SK-N-SH (cell line): Measurements from ENCODE around the gene NSD2. TPM values are rescaled to one million over a fixed set of nuclear protein-coding genes. Genes with fewer than 3 reads are reported as not detected.

Experiments
- CTCF ChIA-PET: fragments of 300-600, 350-600 bp; formaldehyde crosslinking; extraction: SDS; loops from one replicate; lab custom pipeline; 2021; lab: Yijun Ruan, JAX
- POLR2A ChIA-PET: fragments of 350-600 bp; sonication (Branson Sonifier 250); formaldehyde crosslinking; extraction: SDS; loops from one replicate; lab custom pipeline; 2020; ENCODE audit warnings: antibody characterized with exemption, inconsistent platforms; lab: Yijun Ruan, JAX
- DNase-seq: peaks from one replicate; pipeline ENCODE4 v3.0.0; 2012
- H2AFZ ChIP-seq: fragments of 200-600 bp; sonication (generic); 2 replicates; pipeline ENCODE4 v1.8.1; 2016; ENCODE audit warnings: antibody characterized with exemption, mild to moderate bottlenecking, low read depth
- H3F3A ChIP-seq: fragments of 200-600 bp; sonication (generic); replicated peaks from 2 replicates; pipeline ENCODE3; 2016; ENCODE audit warnings: antibody characterized with exemption, mild to moderate bottlenecking; ENCODE audit not compliant: insufficient read depth
- H3K27ac ChIP-seq, 2 experiments: fragments of 200-500 bp in 1 of 2; fragments of 200-600 bp in 1 of 2; sonication (Bioruptor generic) in 1 of 2; sonication (generic), shearing (Covaris generic) in 1 of 2; 2 replicates each; pipeline versions ENCODE4 v1.5.1 to v1.6.1; 2014 to 2016; ENCODE audit warnings: low read depth in 2 of 2, inconsistent platforms in 1 of 2, low read length in 1 of 2, mild to moderate bottlenecking in 1 of 2, mixed read lengths in 1 of 2
- H3K27me3 ChIP-seq: fragments of 200-600 bp; sonication (generic), shearing (Covaris generic); 2 replicates; pipeline ENCODE4 v1.6.1; 2016; ENCODE audit warnings: mixed run types; ENCODE audit not compliant: insufficient read depth
- H3K36me3 ChIP-seq, 2 experiments: fragments of 200-500 bp in 1 of 2; fragments of 200-600 bp in 1 of 2; sonication (Bioruptor generic) in 1 of 2; sonication (generic) in 1 of 2; replicated peaks in 1 of 2; 2 replicates each; pipeline versions ENCODE3 to v1.5.1; 2014 to 2016; ENCODE audit warnings: low read length in 1 of 2, mild to moderate bottlenecking in 1 of 2; ENCODE audit not compliant: insufficient read depth in 2 of 2, control insufficient read depth in 1 of 2
- H3K4me1 ChIP-seq, 2 experiments: fragments of 200-500 bp in 1 of 2; fragments of 200-600 bp in 1 of 2; sonication (Bioruptor generic) in 1 of 2; sonication (generic), shearing (Covaris generic) in 1 of 2; 2 replicates each; pipeline versions ENCODE4 v1.5.1 to v1.6.1; 2014 to 2016; ENCODE audit warnings: low read depth in 1 of 2, low read length in 1 of 2, mixed run types in 1 of 2; ENCODE audit not compliant: insufficient read depth in 2 of 2, control insufficient read depth in 1 of 2
- H3K4me2 ChIP-seq: fragments of 200-600 bp; sonication (generic), shearing (Covaris generic); 2 replicates; pipeline ENCODE4 v1.6.1; 2017; ENCODE audit warnings: mixed run types
- H3K4me3 ChIP-seq, 2 experiments: fragments of 200-500 bp in 1 of 2; fragments of 200-600 bp in 1 of 2; sonication (Bioruptor generic) in 1 of 2; sonication (generic), shearing (Covaris generic) in 1 of 2; 2 replicates each; pipeline versions ENCODE4 v1.5.1 to v1.8.1; 2014 to 2016; ENCODE audit warnings: low read depth in 2 of 2, inconsistent platforms in 1 of 2, low read length in 1 of 2, mild to moderate bottlenecking in 1 of 2, mixed read lengths in 1 of 2, moderate library complexity in 1 of 2
- H3K79me2 ChIP-seq: fragments of 200-600 bp; sonication (generic); 2 replicates; pipeline ENCODE4 v1.8.1; 2017; ENCODE audit warnings: mild to moderate bottlenecking; ENCODE audit not compliant: insufficient read depth
- H3K9ac ChIP-seq: fragments of 200-600 bp; sonication (generic); 2 replicates; pipeline ENCODE4 v1.6.1; 2017; ENCODE audit warnings: mixed run types
- H3K9me2 ChIP-seq: fragments of 200-600 bp; sonication (generic); 2 replicates; pipeline ENCODE4 v1.6.1; 2017; ENCODE audit warnings: mixed run types
- H3K9me3 ChIP-seq: fragments of 200-600 bp; sonication (generic); 2 replicates; pipeline ENCODE4 v1.6.1; 2017; ENCODE audit warnings: mixed run types, mild to moderate bottlenecking, moderate library complexity
- H4K20me1 ChIP-seq: fragments of 200-600 bp; sonication (generic); 2 replicates; pipeline ENCODE4 v1.6.1; 2017; ENCODE audit warnings: mild to moderate bottlenecking, mixed run types; ENCODE audit not compliant: insufficient read depth
- ELF1 ChIP-seq: IDR thresholded peaks from 2 replicates; pipeline ENCODE4 v1.4.0; 2012
- EP300 ChIP-seq, 2 experiments: IDR thresholded peaks; 2 replicates each; pipeline versions ENCODE4 v1.4.0 to v1.6.1; 2012; ENCODE audit warnings: borderline replicate concordance in 1 of 2, low read depth in 1 of 2, low read length in 1 of 2
- FOXJ3 ChIP-seq: sonication (generic); formaldehyde crosslinking; IDR thresholded peaks from 2 replicates; pipeline ENCODE4 v1.5.1; 2020; ENCODE audit warnings: mild to moderate bottlenecking, missing genetic modification reagents
- GATA2 ChIP-seq: sonication (generic); formaldehyde crosslinking; IDR thresholded peaks from 2 replicates; pipeline ENCODE4 v1.5.0; 2020; ENCODE audit warnings: mild to moderate bottlenecking, missing genetic modification reagents
- JUND ChIP-seq: IDR thresholded peaks from 2 replicates; pipeline ENCODE4 v1.4.0; 2012
- MEF2A ChIP-seq: IDR thresholded peaks from 2 replicates; pipeline ENCODE4 v1.4.0; 2012; ENCODE audit warnings: low read depth, borderline replicate concordance
- MXI1 ChIP-seq: IDR thresholded peaks from 2 replicates; pipeline ENCODE4 v1.6.1; 2012; ENCODE audit warnings: mild to moderate bottlenecking, low read depth, low read length, improper control_type of control experiment
- NFIC ChIP-seq: IDR thresholded peaks from 2 replicates; pipeline ENCODE4 v1.4.0; 2012; ENCODE audit warnings: borderline replicate concordance
- NRF1 ChIP-seq: IDR thresholded peaks from 2 replicates; pipeline ENCODE4 v1.6.1; 2012; ENCODE audit warnings: low read depth, mild to moderate bottlenecking, low read length
- SMC3 ChIP-seq: IDR thresholded peaks from 2 replicates; pipeline ENCODE4 v1.6.1; 2012; ENCODE audit warnings: low read depth, low read length, improper control_type of control experiment
- YY1 ChIP-seq: IDR thresholded peaks from 2 replicates; pipeline ENCODE4 v1.4.0; 2012; ENCODE audit warnings: low read depth, mild to moderate bottlenecking
- WGBS: methylation state at CpG from one replicate; pipeline ENCODE4 v1.1.6; 2017; ENCODE audit warnings: low lambda C conversion rate; 5-methylcytosine and 5-hydroxymethylcytosine counted together
- polyA plus RNA-seq, 3 experiments: library from polyadenylated mRNA; depleted of rRNA; stranded (reverse); fragments of >200 nt; gene quantifications; 2 replicates each; pipeline ENCODE4 v1.2.3, GENCODE V29; 2012
- TF ChIP-seq, protein P1 (sequence below): IDR thresholded peaks from 2 replicates; pipeline ENCODE4 v1.4.0; 2012; ENCODE audit warnings: low read depth, borderline replicate concordance
- TF ChIP-seq, protein P2 (sequence below): fragments of 200-600 bp; sonication (generic); IDR thresholded peaks from 2 replicates; pipeline ENCODE4 v1.6.1; 2017; ENCODE audit warnings: antibody characterized with exemption, mild to moderate bottlenecking, moderate library complexity
- TF ChIP-seq, protein P3 (sequence below): IDR thresholded peaks from 2 replicates; pipeline ENCODE4 v1.4.0; 2012; ENCODE audit warnings: low read depth, borderline replicate concordance
- TF ChIP-seq, protein P4 (sequence below): IDR thresholded peaks from 2 replicates; pipeline ENCODE4; 2012
- TF ChIP-seq, protein P5 (sequence below): fragments of 150-350 bp; IDR thresholded peaks from 2 replicates; pipeline ENCODE4 v1.6.1; 2017; ENCODE audit warnings: antibody characterized with exemption, low read length, low read depth, borderline replicate concordance
- TF ChIP-seq, protein P6 (sequence below): fragments of 150-350 bp; IDR thresholded peaks from 2 replicates; pipeline ENCODE4 v1.6.1; 2016; ENCODE audit warnings: mild to moderate bottlenecking, low read depth, low read length

NSD2 gene
- polyA plus RNA-seq, 1 of the 3 experiments (the other 2 are of a cell fraction) = 34.2 TPM

DNA sequence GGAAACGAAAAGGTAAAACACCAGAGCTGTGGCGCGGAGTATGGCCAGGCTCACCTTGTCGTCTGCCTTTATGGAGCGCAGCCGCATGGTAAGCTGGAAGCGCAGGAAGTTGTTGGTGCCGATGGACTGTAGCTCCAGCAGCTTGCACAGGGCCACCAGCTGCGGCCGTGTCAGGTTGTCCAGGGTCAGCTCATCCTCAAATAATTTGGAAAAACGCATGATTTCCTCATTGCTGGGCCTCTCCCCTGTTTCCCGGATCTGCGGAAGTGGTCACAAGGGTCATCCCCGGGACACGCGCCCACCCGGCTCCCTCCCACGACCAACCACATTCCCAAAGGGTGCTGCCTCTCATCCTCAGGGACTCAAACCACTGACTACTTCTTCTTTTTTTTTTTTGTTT, 38.5 kb upstream of the NSD2 start:
- no peak for DNase-seq
- no peak overlapping the region for H2AFZ ChIP-seq
- no peak overlapping the region for H3K4me2 ChIP-seq
- H3K27me3 ChIP-seq = no peaks in the 10 kb centered on the region
- H4K20me1 ChIP-seq = peaks cover 2% of the 10 kb centered on the region; the same call in 1 of the 2 replicates
- H3K79me2 ChIP-seq = no peaks in the 10 kb centered on the region; the same call in 1 of the 2 replicates
- H3K4me3 ChIP-seq = no peak overlapping the region
- H3K36me3 ChIP-seq = peaks cover 11 to 47% of the 10 kb centered on the region in 2 experiments
- TF ChIP-seq JUND (no peak), FOXJ3 (CRISPR knock-in tag) (no peak), NRF1 (no peak), MXI1 (no peak), MEF2A (no peak), ELF1 (no peak), EP300 (IDR thresholded peaks at IDR 0.05; ENCODE audit: borderline replicate concordance in 1 of 2, low read depth in 1 of 2, low read length in 1 of 2) (no peak), GATA2 (CRISPR knock-in tag) (no peak), SMC3 (no peak), NFIC (no peak), YY1 (no peak)
- TF ChIP-seq, protein P1, sequence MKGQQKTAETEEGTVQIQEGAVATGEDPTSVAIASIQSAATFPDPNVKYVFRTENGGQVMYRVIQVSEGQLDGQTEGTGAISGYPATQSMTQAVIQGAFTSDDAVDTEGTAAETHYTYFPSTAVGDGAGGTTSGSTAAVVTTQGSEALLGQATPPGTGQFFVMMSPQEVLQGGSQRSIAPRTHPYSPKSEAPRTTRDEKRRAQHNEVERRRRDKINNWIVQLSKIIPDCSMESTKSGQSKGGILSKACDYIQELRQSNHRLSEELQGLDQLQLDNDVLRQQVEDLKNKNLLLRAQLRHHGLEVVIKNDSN = no peak
- TF ChIP-seq, protein P2, sequence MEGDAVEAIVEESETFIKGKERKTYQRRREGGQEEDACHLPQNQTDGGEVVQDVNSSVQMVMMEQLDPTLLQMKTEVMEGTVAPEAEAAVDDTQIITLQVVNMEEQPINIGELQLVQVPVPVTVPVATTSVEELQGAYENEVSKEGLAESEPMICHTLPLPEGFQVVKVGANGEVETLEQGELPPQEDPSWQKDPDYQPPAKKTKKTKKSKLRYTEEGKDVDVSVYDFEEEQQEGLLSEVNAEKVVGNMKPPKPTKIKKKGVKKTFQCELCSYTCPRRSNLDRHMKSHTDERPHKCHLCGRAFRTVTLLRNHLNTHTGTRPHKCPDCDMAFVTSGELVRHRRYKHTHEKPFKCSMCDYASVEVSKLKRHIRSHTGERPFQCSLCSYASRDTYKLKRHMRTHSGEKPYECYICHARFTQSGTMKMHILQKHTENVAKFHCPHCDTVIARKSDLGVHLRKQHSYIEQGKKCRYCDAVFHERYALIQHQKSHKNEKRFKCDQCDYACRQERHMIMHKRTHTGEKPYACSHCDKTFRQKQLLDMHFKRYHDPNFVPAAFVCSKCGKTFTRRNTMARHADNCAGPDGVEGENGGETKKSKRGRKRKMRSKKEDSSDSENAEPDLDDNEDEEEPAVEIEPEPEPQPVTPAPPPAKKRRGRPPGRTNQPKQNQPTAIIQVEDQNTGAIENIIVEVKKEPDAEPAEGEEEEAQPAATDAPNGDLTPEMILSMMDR = no peak
- TF ChIP-seq, protein P3, sequence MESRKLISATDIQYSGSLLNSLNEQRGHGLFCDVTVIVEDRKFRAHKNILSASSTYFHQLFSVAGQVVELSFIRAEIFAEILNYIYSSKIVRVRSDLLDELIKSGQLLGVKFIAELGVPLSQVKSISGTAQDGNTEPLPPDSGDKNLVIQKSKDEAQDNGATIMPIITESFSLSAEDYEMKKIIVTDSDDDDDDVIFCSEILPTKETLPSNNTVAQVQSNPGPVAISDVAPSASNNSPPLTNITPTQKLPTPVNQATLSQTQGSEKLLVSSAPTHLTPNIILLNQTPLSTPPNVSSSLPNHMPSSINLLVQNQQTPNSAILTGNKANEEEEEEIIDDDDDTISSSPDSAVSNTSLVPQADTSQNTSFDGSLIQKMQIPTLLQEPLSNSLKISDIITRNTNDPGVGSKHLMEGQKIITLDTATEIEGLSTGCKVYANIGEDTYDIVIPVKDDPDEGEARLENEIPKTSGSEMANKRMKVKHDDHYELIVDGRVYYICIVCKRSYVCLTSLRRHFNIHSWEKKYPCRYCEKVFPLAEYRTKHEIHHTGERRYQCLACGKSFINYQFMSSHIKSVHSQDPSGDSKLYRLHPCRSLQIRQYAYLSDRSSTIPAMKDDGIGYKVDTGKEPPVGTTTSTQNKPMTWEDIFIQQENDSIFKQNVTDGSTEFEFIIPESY = no peak
- TF ChIP-seq, protein P4, sequence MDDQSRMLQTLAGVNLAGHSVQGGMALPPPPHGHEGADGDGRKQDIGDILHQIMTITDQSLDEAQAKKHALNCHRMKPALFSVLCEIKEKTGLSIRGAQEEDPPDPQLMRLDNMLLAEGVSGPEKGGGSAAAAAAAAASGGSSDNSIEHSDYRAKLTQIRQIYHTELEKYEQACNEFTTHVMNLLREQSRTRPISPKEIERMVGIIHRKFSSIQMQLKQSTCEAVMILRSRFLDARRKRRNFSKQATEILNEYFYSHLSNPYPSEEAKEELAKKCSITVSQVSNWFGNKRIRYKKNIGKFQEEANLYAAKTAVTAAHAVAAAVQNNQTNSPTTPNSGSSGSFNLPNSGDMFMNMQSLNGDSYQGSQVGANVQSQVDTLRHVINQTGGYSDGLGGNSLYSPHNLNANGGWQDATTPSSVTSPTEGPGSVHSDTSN = no peak
- TF ChIP-seq, protein P5, sequence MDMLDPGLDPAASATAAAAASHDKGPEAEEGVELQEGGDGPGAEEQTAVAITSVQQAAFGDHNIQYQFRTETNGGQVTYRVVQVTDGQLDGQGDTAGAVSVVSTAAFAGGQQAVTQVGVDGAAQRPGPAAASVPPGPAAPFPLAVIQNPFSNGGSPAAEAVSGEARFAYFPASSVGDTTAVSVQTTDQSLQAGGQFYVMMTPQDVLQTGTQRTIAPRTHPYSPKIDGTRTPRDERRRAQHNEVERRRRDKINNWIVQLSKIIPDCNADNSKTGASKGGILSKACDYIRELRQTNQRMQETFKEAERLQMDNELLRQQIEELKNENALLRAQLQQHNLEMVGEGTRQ = no peak
- TF ChIP-seq, protein P6, sequence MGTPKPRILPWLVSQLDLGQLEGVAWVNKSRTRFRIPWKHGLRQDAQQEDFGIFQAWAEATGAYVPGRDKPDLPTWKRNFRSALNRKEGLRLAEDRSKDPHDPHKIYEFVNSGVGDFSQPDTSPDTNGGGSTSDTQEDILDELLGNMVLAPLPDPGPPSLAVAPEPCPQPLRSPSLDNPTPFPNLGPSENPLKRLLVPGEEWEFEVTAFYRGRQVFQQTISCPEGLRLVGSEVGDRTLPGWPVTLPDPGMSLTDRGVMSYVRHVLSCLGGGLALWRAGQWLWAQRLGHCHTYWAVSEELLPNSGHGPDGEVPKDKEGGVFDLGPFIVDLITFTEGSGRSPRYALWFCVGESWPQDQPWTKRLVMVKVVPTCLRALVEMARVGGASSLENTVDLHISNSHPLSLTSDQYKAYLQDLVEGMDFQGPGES = no peak
- TF ChIP-seq, all 33 proteins: peak for 0
- ChIA-PET POLR2A (no interaction called here), CTCF (interaction anchor here (0.6 to 1.7 kb wide), 3 partner anchors 22 to 84 kb away, joined by 3 to 9 read pairs (median 3); no protein-coding TSS in a partner anchor)
- no peaks in the 10 kb centered on the region for H3K9me3 ChIP-seq
- H3K9ac ChIP-seq = no peak overlapping the region
- H3K4me1 ChIP-seq = peaks cover 0 to 7% of the 10 kb centered on the region in 2 experiments; a peak in 1 of 4 replicates
- H3F3A ChIP-seq = peaks cover 12% of the 10 kb centered on the region
- H3K27ac ChIP-seq = no peak overlapping the region
- H3K9me2 ChIP-seq = no peaks in the 10 kb centered on the region
- 95% methylated on average over 18 of the region's 18 CpGs for WGBS
